CD4-positive, alpha-beta T cell treated with Interferon alpha-2 for 1 hour (primary cell): ENCODE data around the gene RLBP1.

Experiments
- DNase-seq, 2 donors: peaks; one replicate each; pipeline ENCODE4 v3.0.0-alpha.2; 2020 to 2022

RLBP1 gene

DNA sequence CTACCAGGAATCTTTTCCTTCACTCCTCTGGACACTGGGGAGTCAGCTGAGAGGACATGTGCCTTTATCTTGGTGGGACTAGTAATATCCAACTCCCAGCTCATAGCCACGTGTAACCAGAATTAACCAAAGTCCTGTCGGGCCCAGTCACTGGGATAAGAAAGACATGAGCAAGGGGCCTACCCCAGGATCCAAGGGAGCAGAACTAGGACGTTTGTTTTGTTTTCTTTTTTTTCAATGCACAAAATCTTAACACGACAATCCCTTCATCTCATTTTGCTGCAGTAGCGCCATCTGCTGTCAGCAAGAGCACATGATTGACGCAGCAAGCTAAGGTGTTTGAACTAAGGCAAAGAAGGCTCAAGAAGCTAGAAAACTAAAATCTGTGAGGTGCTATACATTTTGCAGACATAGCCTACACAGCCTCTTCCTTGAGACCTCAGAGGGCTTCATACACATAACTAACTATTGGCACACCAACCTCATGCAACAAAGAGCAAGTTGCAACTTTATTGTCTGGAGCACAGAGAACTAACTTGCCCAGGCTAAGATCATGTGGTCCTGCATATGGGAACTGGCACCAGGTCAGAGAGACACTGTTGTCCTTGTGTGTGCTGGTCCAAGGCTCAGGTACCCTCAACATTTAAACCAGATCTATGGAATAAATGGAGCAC lies 43.6 kb downstream of the RLBP1 start:
- DNase-seq = peak; percentile 61 to 72

DNA sequence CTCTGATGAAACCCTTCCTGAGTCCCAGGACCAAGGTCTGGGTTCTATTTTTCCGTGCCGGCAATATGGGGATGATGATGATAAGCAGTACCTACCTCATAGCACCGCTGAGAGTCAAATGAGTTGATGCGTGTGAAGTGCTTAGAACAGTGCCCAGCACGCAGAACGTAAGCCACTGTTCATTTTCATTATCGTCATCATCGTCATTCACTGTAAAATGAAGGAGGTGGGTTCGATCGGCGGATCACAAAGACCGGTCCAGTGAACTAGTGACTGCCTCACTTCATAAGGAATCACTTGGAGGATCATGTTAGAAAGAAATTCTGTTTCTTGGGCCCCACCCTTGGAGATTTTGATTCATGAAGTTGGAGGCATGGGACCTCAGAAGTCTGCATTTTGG lies 44.3 kb downstream of the RLBP1 start:
- DNase-seq = no peak

- DNase-seq = no peak
Measured at GRCh38 chr15:89175617-89176191, 45.7 kb downstream of the RLBP1 start.

- DNase-seq = no peak
Measured at GRCh38 chr15:89174476-89174875, 46.9 kb downstream of the RLBP1 start.

DNA sequence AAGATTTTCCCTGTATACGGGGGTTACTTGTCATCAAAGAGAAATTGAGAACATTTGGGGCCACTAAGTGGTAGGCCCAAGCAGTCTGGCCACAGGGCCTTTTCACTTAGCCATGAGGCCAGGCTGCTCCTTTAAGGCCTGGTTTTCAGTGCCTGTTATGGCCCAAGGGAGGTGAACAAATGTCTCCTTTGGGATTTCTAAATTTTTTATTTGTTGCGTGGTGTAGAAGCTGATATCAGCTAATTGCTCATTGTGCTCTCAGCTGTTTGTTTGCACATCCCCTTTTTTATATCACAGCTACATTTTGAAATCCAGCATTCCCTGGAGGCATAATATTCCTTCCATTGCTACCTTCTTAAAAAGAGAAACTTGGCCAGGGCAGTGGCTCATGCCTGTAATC lies 48.5 kb downstream of the RLBP1 start:
- DNase-seq = no peak

- peak; percentile 7 to 41 for DNase-seq
Measured at GRCh38 chr15:89171136-89172072, 50.0 kb downstream of the RLBP1 start.

DNA sequence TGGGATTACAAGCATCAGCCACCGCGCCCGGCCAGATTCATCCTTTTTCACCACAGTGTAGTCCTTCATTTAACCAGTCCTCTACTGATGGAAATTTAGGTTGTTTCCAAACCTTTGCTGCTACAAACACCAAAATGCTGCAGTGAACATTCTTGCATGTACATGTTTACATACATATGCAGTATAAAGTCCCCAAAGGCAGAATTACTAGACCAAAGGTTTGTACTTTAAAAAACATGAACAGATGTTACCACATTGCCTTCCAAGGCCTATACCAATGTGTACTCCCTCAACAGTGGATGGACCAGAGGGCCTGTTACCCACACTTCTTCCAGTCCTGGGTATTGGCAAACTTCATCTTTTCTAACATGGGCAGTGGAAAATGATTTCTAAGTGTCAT lies 51.0 kb downstream of the RLBP1 start:
- no peak for DNase-seq

DNA sequence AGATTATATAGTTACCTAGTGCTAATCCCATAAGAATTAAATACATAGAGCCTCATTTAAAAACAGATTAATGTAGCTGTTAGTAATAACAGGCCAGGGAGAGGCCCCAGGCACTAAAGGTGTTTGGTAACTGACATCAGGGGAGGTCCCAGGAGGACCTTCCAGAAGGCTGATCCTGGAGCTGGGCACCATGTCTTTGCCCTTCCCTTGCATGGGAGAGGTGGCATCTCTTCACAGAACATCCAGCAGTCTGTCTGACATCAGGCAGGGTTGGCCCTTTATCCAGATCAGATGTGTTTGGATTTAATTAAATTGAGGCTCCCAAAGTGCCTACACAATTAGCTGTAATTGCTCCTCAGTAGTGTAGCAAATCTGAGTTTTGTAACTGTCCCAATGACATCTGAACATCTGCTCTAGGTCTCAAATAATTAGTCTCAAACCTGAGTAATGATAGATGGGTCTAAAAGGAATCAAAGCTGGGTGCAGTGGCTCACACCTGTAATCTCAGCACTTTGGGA lies 53.0 kb downstream of the RLBP1 start:
- no peak for DNase-seq

DNA sequence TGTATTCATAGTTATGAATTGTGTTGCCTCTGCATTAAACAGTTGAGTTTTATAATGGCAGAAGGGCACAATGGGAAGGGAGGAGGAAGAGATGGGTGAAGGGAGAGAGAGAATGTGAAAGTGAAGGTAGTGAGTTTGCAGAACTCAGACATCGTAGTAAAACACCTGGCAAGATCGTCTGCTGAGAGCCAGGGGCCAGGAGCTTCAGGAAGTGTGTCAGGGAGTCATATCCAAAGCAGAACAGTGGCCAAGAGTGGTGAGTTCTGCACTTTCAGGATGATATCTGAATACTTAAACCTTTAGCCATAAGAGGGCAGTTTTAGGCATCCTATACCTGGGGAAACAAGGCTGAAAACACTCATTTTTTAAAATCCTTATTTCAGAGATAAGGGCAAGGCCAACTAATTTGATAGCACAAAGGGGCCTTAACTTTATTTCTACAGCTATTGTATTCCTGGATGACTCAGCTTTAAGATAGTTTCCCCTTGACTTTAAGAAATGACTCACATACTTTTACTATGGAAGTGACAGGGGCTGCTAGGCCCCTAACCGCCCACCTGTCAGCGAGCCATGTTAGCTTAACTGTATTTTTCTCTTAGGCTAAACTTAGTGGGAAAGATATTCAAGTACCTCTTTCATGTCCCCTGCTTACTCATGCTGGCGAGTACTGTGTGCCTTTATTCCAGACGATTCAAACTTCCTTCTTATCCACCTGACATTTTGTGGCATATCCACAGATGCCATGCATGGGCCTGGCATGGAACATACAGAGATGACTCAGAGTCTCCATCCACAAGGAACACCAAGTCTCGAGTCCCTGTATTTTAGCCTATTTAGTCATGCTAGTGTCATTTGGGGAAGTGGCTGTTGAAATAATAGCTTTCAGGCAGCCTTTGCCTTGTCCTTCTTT lies 53.9 kb downstream of the RLBP1 start:
- peak in 1 of 2 donors; percentile 1 for DNase-seq

GRCh38 chr15:89165677-89166076 lies 55.7 kb downstream of the RLBP1 start:
- no peak for DNase-seq

DNA sequence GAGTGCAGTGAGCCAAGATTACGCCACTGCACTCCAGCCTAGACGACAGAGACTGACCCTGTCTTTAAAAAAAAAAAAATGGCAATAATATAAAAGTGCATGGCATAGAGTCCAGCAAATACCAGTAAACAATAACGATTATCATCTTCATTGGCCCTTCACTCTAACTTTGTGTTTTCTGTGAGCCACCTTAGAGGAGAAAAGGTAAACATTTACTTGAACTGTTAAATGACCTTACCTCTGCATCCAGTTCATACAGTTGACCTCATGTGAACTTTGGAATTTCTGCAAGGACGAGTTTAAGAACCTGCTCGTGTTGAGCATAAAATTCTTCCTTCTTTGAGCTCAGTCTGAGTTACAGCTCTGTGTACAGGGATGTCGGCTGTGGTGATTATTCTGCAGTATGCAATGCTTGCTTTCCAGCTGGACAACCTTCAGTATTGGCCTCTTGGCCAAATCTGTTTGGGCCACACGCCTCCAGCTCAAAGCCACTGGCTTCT lies 56.6 kb downstream of the RLBP1 start:
- no peak for DNase-seq

- DNase-seq = no peak
Measured at GRCh38 chr15:89163271-89164055, 57.9 kb downstream of the RLBP1 start.

DNA sequence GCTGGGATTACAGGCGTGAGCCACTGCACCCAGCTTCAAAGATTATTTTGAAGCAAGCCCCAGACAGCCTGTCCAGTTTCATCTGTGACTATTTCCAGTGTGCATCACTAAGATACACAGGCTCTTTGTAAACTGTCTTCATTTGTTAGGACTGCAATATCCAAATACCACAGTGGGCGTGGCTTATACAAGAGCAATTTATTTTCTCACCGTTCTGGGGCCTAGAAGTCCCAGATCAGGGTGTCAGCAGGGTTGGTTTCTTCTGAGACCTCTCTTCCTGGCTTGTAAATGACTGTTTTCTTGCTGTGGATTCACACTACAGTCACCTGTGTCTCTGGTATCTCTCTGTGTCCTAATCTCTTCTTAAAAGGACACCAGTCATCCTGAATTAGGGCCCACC lies 59.7 kb downstream of the RLBP1 start:
- DNase-seq = no peak
